Measurements from ENCODE around the gene ALDH16A1.

The ALDH16A1 gene

DNA sequence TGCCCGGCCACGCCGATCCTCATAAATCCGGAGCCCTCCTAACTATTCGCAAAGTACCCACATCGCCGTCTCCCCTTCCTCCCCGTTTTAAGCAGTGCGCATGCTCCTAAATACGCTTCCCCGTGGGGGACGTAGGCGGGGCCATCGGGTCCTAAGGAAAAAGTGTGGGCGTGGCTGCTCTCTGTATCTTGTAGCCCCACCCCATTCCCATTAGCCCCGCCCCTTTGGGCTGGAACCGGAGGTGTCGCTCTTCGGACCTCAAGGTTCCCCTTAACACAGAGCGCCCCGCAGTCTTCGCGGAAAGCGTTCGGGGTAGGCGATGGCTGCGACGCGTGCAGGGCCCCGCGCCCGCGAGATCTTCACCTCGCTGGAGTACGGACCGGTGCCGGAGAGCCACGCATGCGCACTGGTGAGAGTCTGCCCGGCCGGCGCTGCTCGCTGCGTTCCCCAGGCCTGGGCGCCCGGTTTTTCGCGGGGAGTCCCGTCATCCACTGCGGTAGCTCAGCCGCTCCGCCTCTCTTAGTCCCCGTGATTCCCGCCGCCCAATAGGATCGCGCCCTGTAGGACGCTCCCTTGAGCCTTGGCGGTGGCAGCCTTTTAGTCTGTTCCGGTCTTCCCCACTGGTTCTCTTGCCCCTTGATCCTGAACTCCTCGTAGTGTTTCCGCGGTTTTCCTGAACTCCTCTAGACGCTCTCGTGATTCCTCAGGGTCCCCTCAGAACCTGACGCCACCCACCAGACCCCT, at the start of gene ALDH16A1:
Gene ALDH16A1, plus strand, starts transcription at position 213 of the 744 bp plus-strand sequence. Its CDS starts 107 bp downstream, at position 320.
- peak; percentile 82 for DNase-seq (ENCODE audit: low read depth)

DNA sequence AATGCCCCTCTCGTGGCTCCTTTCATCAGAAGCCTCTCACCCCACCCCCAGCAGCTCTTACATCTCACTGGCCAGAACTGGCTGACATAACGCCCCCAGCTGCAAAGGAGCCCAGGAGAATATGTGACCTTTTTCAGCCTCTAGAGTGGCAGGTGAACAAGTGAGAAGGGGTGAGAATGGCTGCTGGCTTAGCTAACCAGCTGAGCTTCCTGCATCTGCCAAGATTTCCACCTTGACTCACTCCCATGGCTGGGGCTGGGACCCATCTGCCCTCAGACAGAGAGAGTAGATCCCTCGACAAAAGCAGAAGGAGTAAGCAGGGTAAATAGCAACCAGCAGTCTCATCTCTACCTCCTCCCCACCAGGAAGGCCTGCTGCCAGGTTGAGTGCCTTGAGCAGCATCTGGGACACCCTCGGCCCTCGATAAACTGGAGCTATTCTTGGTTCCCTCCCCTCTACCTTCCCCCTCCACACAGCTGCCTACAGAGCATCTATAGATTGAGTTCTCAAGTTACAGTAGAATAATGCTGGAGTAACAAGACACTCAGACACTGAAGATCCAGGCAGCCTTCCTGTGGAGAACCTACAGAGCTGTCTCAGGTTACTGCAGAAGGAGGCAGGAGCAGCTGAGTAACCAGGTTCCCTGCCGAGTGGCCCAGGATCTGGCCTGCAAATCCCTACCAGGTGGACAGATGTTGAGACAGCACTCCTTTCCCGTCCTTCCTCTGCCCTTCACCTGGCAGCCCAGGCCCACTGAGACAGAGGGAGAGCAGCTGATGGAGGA, 49.4 kb upstream of the ALDH16A1 start:
- DNase-seq (ENCODE audit: low read depth): no peak

DNA sequence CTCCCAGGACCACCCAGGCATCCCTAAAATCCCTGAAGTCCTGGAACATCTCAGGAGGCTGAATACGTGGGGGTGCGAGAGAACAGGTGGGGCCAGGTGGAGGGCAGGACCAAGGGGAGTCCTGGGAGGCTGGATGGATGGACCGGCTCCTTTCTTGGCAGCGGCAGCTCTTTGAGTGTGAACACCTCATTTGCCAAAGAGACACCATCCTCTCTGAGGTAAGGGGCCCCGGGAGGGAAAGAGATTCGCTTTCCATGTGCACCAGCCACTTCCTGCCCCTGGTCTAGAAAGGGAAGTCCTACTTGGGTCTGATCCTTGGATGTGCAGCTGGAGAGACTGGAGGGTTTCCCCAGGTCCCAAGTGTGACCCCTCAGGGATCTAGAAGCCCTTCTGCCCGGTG, 45.9 kb upstream of the ALDH16A1 start:
- no peak for DNase-seq (ENCODE audit: low read depth)

GRCh38 chr19:49407482-49408015, 45.5 kb upstream of the ALDH16A1 start:
- DNase-seq (ENCODE audit: low read depth): no peak

DNA sequence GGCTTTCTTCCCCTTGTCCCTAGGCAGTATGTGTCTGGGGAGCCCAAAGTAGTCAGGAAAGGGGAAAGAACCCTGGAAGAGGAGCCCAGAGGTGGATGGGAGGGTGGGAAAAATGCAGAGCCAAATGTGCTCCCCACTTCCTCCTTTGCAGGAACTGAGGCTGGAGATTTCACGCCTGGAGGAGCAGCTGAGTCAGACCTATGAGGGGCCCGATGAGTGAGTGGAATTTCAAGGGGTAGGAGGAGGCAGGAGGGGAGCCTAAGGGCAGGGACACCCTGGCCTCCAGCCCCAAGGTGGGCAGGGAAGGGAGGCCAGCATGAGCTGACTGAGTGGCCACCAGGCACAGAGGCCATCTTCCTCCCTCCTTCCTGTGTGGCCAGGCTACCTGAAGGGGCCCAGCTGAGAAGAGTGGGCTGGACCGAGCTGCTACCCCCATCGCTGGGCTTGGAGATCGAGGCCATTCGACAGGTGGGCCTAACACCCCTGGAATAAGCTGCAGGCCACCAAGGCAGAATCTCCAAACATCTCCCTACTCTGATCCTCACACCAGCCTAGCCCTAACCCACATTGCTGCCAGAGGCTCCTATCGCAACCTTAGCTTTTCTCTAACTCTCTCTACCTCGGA, 44.1 kb upstream of the ALDH16A1 start:
- no peak for DNase-seq (ENCODE audit: low read depth)

DNA sequence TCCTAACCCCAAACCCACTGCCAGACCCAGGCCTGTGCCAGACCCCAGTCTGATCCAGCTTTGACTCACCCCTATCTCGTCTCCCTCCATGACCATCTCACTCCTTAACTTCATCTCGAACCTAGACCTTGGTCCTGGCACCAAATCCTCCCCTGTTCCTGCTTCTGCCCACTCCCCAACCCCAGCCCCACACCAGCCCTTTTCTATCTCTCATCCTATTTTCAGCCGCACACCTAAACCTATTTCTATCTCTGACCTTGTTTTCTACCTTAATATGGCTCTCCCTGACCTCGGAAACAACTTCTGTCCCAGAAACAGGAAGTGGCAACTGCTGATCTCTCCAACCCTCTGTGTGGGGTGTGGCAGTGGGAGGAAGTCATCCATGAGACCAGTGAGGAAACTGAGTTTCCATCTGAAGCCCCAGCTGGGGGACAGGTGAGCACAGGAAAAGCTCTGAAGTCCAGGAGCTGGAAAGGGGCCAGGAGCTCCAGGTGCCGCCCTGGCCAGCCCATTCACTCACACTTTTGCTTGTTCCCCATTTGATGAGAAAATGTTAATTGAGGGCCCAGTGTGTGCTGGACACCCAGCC, 43.5 kb upstream of the ALDH16A1 start:
- no peak for DNase-seq (ENCODE audit: low read depth)

- no peak for DNase-seq (ENCODE audit: low read depth)
Observed at GRCh38 chr19:49411681-49412326, 41.2 kb upstream of the ALDH16A1 start.

GRCh38 chr19:49413348-49413747, 39.7 kb upstream of the ALDH16A1 start:
- no peak for DNase-seq (ENCODE audit: low read depth)

- no peak for DNase-seq (ENCODE audit: low read depth)
Observed at GRCh38 chr19:49414256-49414655, 38.8 kb upstream of the ALDH16A1 start.

DNA sequence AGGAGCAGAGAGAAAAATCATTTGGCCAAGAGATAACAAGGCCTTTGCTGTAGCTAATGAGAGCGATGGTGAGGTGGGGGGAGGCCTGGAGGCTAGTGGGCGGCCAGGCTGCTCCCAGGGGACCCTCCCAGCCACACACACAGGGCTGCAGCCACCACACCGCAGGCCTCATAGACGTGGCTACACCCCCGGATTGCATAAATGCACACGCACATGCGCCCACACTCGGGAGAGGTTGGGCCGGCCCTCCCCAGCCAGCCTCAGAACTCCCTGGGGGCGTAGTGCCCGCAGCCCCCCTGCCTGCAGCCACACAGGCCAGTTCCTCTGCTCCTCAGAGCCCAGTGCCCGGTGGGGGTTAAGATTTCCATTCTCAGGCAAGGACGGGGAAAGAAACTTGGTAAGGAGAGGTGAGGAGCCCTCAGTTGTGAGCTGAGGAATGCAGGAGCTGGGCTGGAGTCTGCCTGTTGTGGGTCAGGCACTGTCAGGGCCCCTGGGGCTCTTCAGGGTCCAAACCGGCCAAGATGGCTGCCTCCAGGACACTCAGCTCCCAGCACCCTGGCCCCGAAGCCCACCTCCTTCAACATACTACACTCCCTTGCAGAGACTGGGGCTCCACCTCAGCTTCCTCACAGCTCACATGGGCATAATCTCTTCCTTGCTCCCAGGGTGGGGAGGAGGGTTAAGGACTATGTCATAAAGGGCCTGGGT, 37.8 kb upstream of the ALDH16A1 start:
- DNase-seq (ENCODE audit: low read depth): no peak

GRCh38 chr19:49415810-49416200, 37.2 kb upstream of the ALDH16A1 start:
- no peak for DNase-seq (ENCODE audit: low read depth)

DNA sequence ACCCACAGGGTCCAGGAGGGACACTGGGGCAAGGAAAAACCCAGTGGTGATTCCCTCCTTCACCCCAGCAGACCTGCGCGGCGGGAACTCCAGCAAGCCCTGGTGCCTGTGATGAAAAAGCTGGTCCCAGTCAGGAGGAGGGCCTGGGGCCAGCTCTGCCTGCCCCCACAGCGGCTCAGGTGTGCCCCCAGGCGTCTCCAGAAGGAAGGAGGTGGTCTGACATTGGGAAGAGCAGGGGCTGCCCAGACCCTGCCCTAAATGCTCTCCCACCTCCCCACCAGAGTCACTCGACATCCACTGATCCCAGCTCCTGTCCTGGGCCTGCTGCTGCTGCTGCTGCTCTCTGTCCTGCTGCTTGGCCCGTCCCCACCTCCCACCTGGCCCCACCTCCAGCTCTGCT, 35.9 kb upstream of the ALDH16A1 start:
- no peak for DNase-seq (ENCODE audit: low read depth)

GRCh38 chr19:49418511-49418910, 34.5 kb upstream of the ALDH16A1 start:
- no peak for DNase-seq (ENCODE audit: low read depth)

- DNase-seq (ENCODE audit: low read depth): no peak
Observed at GRCh38 chr19:49419173-49419572, 33.9 kb upstream of the ALDH16A1 start.

DNA sequence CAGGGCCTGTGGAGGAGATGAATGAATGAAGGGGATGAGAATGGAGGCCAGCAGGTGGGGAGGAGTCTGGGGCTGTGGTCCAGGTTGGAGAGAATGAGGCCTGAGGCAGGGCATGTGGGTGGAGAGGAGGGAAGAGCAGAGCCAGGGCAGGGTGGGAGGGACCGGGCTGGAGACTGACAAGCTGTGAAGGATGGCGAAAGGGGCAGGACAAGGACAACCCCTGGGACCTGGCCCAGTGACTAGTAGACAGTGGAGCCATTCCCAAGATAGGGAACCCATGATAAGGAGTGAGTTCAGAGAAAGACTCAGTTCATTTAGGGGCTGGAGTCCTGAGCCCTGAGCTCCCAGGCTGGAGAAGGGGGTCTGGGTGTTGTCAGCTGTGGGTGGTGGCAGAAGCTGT, 32.8 kb upstream of the ALDH16A1 start:
- no peak for DNase-seq (ENCODE audit: low read depth)

DNA sequence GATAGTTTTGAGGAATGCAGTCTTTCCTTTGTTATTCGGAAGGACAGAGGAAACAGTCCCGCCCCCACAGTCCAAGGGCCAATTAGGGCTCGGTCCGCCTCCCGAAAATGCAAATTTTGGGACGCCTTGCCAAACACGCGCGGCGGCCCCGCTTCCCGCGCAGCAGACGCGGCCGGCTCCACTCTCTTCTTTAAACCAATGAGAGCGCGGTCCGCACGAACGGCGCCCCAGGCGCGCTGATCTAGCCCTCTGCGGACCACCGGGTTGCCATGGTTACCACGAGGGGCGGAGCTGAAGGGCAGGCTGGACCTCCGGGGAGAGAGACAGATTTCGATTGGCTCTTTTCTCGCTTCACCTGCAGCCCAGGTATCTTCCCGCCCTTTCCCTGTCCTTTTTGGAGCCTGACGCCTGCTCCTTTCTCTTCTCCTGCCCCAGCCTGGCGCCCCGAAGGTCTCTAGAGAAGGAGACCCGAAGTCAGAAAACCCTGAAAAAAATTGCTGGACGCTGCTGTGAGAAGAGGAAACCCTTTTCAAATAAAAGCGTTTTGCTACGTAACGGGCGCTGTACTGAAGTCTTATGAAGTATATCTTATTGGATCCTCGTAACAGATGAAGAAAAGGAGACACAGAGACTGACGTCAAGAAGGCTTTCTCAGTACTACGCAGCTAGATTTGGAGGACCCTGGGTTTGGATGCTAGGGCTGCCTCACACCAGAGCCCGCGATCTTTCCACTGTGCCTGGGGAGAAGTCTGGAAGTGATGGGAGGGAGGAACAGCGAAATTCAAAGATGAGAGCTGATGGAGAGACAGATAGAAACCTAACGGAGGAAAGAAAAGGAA, 31.8 kb upstream of the ALDH16A1 start:
- no peak for DNase-seq (ENCODE audit: low read depth)

GRCh38 chr19:49421878-49422202, 31.2 kb upstream of the ALDH16A1 start:
- DNase-seq (ENCODE audit: low read depth): no peak

- DNase-seq (ENCODE audit: low read depth): no peak
Observed at GRCh38 chr19:49422407-49423070, 30.5 kb upstream of the ALDH16A1 start.

DNA sequence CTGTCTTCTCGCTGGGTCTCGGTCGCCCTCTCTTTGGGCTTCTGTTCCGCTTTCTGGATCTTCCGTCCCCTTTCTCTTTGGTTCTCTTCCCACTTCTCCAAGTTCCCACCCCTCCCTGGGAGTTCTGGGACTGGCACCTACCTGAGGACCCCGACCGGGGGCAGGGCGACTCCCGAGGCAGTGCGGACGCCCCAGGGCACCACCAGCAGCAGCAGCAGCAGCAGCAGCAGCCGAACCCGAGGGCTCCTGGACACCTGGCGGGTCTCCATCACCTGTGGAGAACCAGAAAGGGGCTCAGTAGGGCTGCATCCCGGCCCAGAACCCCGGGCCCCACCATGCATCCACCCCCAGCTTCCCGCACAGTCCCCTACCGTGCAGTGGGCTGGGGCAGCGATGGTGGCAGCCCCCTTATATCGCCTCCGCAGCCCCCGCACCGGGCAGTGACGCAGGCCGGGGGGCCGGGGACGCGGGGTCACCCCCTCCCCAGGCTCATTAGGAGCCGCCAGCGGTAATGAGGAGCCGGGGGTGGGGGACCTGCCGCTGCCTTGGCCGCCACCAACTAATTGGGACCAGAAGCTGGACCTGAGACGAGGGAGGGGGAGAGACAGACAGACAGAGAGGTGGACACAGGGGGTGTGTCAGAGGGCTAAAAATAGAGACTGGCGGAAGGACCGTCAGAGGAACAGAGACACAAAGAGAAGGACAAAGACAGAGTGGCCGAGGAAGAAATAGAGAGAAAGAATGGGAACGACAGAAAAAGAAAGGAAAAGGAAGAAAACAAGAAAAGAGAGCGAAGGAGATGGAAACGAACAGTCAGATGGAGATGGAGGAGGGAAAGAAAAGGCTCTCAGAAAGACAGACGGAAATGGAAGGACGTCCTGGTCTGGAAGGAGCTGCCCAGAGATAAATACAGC, 29.7 kb upstream of the ALDH16A1 start, which contains the start of gene PTH2:
Gene PTH2, minus strand, starts transcription at position 371 of the 914 bp plus-strand sequence. Its CDS starts 102 bp downstream, at position 269.
- no peak for DNase-seq (ENCODE audit: low read depth)
